ENCODE measurements around the gene LDLRAD2. TPM values are rescaled to one million over a fixed set of nuclear protein-coding genes. Genes with fewer than 3 reads are reported as not detected.

LDLRAD2 gene
- total and polyA plus RNA-seq, 9 of the 15 experiments (the other 6 are each of a cell fraction or from before 2014, with no cell fraction given) = 0.45 to 0.48 TPM; not detected in 7

GRCh38 chr1:21857142-21857839 lies 45.2 kb downstream of the LDLRAD2 start:
- Histone ChIP-seq H3K79me2 (ENCODE audit: control insufficient read depth, insufficient read depth, low read length) (no peaks in the 10 kb centered on the region), H3K4me1 (replicated peaks in 1 of 2; ENCODE audit: control insufficient read depth in 2 of 2, insufficient read depth in 2 of 2, low read length in 2 of 2) (peaks cover 3 to 30% of the 10 kb centered on the region in 2 experiments; a peak in 3 of 5 replicates), H3K36me3 (ENCODE audit: control insufficient read depth, insufficient read depth, low read length) (peaks cover 91% of the 10 kb centered on the region), H3K27me3 (ENCODE audit: control insufficient read depth in 2 of 2, insufficient read depth in 2 of 2, low read length in 2 of 2) (no peaks in the 10 kb centered on the region), H3K9me3 (replicated peaks; ENCODE audit: control insufficient read depth, insufficient read depth, low read depth, low read length) (peaks cover 8% of the 10 kb centered on the region; the same call in 1 of the 2 replicates), H3K4me2 (ENCODE audit: insufficient read depth, low read length) (no peak overlapping the region), H3K9me1 (ENCODE audit: control insufficient read depth, insufficient read depth, low read length) (peaks cover 4% of the 10 kb centered on the region), H3K27ac (ENCODE audit: extremely low read depth, low read depth, low read length) (no peak overlapping the region), H3K4me3 (no peak overlapping the region), H3K9ac (ENCODE audit: insufficient read depth in 1 of 2, low read depth in 2 of 2, low read length in 2 of 2) (peak overlapping the region in 1 of 2 experiments; percentile 53; a peak in 2 of 4 replicates), H2AFZ (ENCODE audit: low read depth, low read length) (no peak overlapping the region), H4K20me1 (replicated peaks; ENCODE audit: control insufficient read depth, insufficient read depth, low read length) (no peaks in the 10 kb centered on the region)
- POLR2A ChIA-PET = interaction anchor here (0.5 kb wide), 1 partner anchor 45 kb away, joined by 3 read pairs; no protein-coding TSS in a partner anchor
- intact Hi-C loops (cut with micrococcal nuclease) (no loop called here), in situ Hi-C loops (cut with MboI) (no loop called here)
- no peak for TF ChIP-seq SNAPC5 (CRISPR knock-in tag; IDR thresholded peaks at IDR 0.05)
- 0 out of 2 replicates have a peak, but pooled peaks have one; percentile 23 for TF ChIP-seq POLR2G (IDR thresholded peaks at IDR 0.05; ENCODE audit: low read depth, low read length)
- TF ChIP-seq SFPQ (IDR thresholded peaks at IDR 0.05; ENCODE audit: low read depth, low read length) = no peak
- DNase-seq (ENCODE audit: extremely low read depth in 1 of 4, low spot score in 3 of 4) = no peak
- no TSS peak for BruUV-seq (replicated peaks)
- 93% methylated on average over 14 of the region's 14 CpGs for WGBS (ENCODE audit: insufficient coverage, low coverage, missing lambda C conversion rate)
- ATAC-seq = no peak
- CTCF ChIA-PET (ENCODE audit: low intra/inter-chr PET ratio) = interaction anchor here (0.6 kb wide), 1 partner anchor 254 kb away, joined by 3 read pairs; no protein-coding TSS in a partner anchor
- no peak for FAIRE-seq

Measured in K562 (cell line).